GM12878 (cell line): Measurements from ENCODE around the gene PLIN3. TPM values are rescaled to one million over a fixed set of nuclear protein-coding genes. Genes with fewer than 3 reads are reported as not detected.
A peak's percentile ranks its signal among the peaks of the same experiment; 100 is the strongest.

ENCODE experiments used
- ATF2 ChIP-seq: IDR thresholded peaks from 2 replicates; pipeline ENCODE4 v1.6.1; 2012; ENCODE audit warnings: low read length, inconsistent platforms
- BMI1 ChIP-seq: fragments of 450-650 bp; IDR thresholded peaks from 2 replicates; pipeline ENCODE4 v1.6.1; 2016; ENCODE audit warnings: mild to moderate bottlenecking, moderate library complexity, borderline replicate concordance
- CEBPB ChIP-seq, 2 experiments: fragments of 150-350 bp in 1 of 2; IDR thresholded peaks; 2 replicates each; pipeline ENCODE4 v1.6.1; 2012 to 2014; ENCODE audit warnings: low read depth in 2 of 2, low read length in 2 of 2, borderline replicate concordance in 1 of 2, inconsistent platforms in 1 of 2
- CHD4 ChIP-seq: fragments of 200-600 bp; sonication (generic); IDR thresholded peaks from 2 replicates; pipeline ENCODE4 v1.6.1; 2016; ENCODE audit warnings: mild to moderate bottlenecking
- CREM ChIP-seq: IDR thresholded peaks from 2 replicates; pipeline ENCODE4 v1.6.1; 2014; ENCODE audit warnings: antibody characterized with exemption, low read depth
- FOXM1 ChIP-seq: IDR thresholded peaks from 2 replicates; pipeline ENCODE4 v1.6.1; 2012; ENCODE audit warnings: low read depth, mild to moderate bottlenecking, inconsistent platforms, low read length, moderate library complexity
- IKZF1 ChIP-seq: fragments of 450-650 bp; conservative IDR thresholded peaks from 2 replicates; pipeline ENCODE4 v1.6.1; 2017; ENCODE audit warnings: antibody characterized with exemption, mild to moderate bottlenecking
- KDM1A ChIP-seq: fragments of 200-600 bp; sonication (generic); IDR thresholded peaks from 2 replicates; pipeline ENCODE4 v1.6.1; 2016; ENCODE audit warnings: borderline replicate concordance
- LARP7 ChIP-seq: fragments of 450-650 bp; IDR thresholded peaks from 2 replicates; pipeline ENCODE4 v1.6.1; 2017; ENCODE audit warnings: mild to moderate bottlenecking
- MTA2 ChIP-seq: fragments of 450-650 bp; IDR thresholded peaks from 2 replicates; pipeline ENCODE4 v1.6.1; 2016; ENCODE audit warnings: low read depth, mild to moderate bottlenecking, moderate library complexity
- MTA3 ChIP-seq: IDR thresholded peaks from 2 replicates; pipeline ENCODE4 v1.6.1; 2012; ENCODE audit warnings: low read length, inconsistent platforms, borderline replicate concordance
- MYB ChIP-seq: fragments of 150-350 bp; IDR thresholded peaks from 2 replicates; pipeline ENCODE4 v1.6.1; 2014; ENCODE audit warnings: mild to moderate bottlenecking, low read depth, low read length, borderline replicate concordance
- MYC ChIP-seq: IDR thresholded peaks from 2 replicates; pipeline ENCODE4 v1.6.1; 2011; ENCODE audit warnings: mild to moderate bottlenecking, low read length, moderate library complexity, inconsistent platforms; ENCODE audit not compliant: insufficient read depth, insufficient replicate concordance, insufficient read length, severe bottlenecking
- RAD51 ChIP-seq: fragments of 450-650 bp; IDR thresholded peaks from 2 replicates; pipeline ENCODE4 v1.6.1; 2016; ENCODE audit warnings: moderate library complexity, mild to moderate bottlenecking, inconsistent platforms
- SMC3 ChIP-seq: IDR thresholded peaks from 2 replicates; pipeline ENCODE4 v1.6.1; 2011; ENCODE audit warnings: low read length, improper control_type of control experiment, borderline replicate concordance
- STAT1 ChIP-seq: fragments of 450-650 bp; conservative IDR thresholded peaks from 2 replicates; pipeline ENCODE4 v1.6.1; 2014; ENCODE audit warnings: antibody characterized with exemption, mild to moderate bottlenecking
- STAT3 ChIP-seq: IDR thresholded peaks from 2 replicates; pipeline ENCODE4 v1.6.1; 2011; ENCODE audit warnings: low read depth, low read length, improper control_type of control experiment
- SUZ12 ChIP-seq: fragments of 200-600 bp; sonication (generic); IDR thresholded peaks from one replicate; pipeline ENCODE4 v1.6.1; 2018; ENCODE audit warnings: antibody characterized with exemption, mild to moderate bottlenecking; ENCODE audit not compliant: unreplicated experiment
- USF2 ChIP-seq: IDR thresholded peaks from 2 replicates; pipeline ENCODE4 v1.6.1; 2011; ENCODE audit warnings: low read depth, low read length, improper control_type of control experiment, borderline replicate concordance
- ZNF622 ChIP-seq: fragments of 450-650 bp; IDR thresholded peaks from 2 replicates; pipeline ENCODE4 v1.6.1; 2017; ENCODE audit warnings: mild to moderate bottlenecking, inconsistent platforms
- polyA plus RNA-seq, 11 experiments: library from polyadenylated mRNA; depleted of rRNA in 4 of 11; unstranded in 6 of 11; stranded (reverse) in 5 of 11; fragments of >200 nt; fragmentation: Nextera tagmentation in 4 of 11; fragmentation: Illumina TruSeq in 1 of 11; extraction: Ambion mirVana in 4 of 11; extraction: Trizol in 1 of 11; gene quantifications; 1 replicate in 1 of 11; 2 replicates in 10 of 11; pipeline versions ENCODE4 v1.2.1 to v1.2.3, GENCODE V29; 2011 to 2016; ENCODE audit warnings: inconsistent platforms in 2 of 11, missing spikeins in 2 of 11, low read depth in 1 of 11
- total RNA-seq, 4 experiments: library from RNA; depleted of rRNA in 3 of 4; stranded (reverse); fragments of >200 nt in 3 of 4; fragmentation: Illumina TruSeq in 1 of 4; extraction: Trizol in 1 of 4; gene quantifications; 2 replicates each; pipeline versions ENCODE4 v1.2.1 to v1.2.3, GENCODE V29; 2013 to 2021
- TF ChIP-seq, protein P1 (sequence below): fragments of 450-650 bp; IDR thresholded peaks from 2 replicates; pipeline ENCODE4 v1.6.1; 2018; ENCODE audit warnings: borderline replicate concordance, mild to moderate bottlenecking; ENCODE audit not compliant: partially characterized antibody
- TF ChIP-seq, protein P2 (sequence below): IDR thresholded peaks from 2 replicates; pipeline ENCODE4 v1.6.1; 2012; ENCODE audit warnings: low read depth, low read length, improper control_type of control experiment
- TF ChIP-seq, protein P3 (sequence below): fragments of 450-650 bp; IDR thresholded peaks from 2 replicates; pipeline ENCODE4 v1.6.1; 2017; ENCODE audit warnings: mild to moderate bottlenecking, low read depth, inconsistent platforms; ENCODE audit not compliant: poor library complexity, severe bottlenecking

The PLIN3 gene
- total and polyA plus RNA-seq, 10 of the 15 experiments (the other 5 are each of a cell fraction or from before 2014, with no cell fraction given): 7.7 to 71.4 (median 66.8) TPM

- TF ChIP-seq USF2 (no peak), LARP7 (peak; percentile 73), BMI1 (no peak), MYB (no peak), MYC (no peak), SMC3 (peak; percentile 90), IKZF1 (peak; percentile 56), ATF2 (no peak), MTA3 (no peak), SUZ12 (no peak), STAT1 (no peak), MTA2 (peak; percentile 49; the same call in 1 of the 2 replicates), KDM1A (no peak), CREM (peak; percentile 19; the same call in 1 of the 2 replicates), CHD4 (no peak), ZNF622 (no peak), CEBPB (IDR thresholded peaks at IDR 0.05; ENCODE audit: borderline replicate concordance in 1 of 2, low read depth in 2 of 2, low read length in 2 of 2) (no peak), STAT3 (no peak), FOXM1 (no peak), RAD51 (no peak)
- TF ChIP-seq, protein P1, sequence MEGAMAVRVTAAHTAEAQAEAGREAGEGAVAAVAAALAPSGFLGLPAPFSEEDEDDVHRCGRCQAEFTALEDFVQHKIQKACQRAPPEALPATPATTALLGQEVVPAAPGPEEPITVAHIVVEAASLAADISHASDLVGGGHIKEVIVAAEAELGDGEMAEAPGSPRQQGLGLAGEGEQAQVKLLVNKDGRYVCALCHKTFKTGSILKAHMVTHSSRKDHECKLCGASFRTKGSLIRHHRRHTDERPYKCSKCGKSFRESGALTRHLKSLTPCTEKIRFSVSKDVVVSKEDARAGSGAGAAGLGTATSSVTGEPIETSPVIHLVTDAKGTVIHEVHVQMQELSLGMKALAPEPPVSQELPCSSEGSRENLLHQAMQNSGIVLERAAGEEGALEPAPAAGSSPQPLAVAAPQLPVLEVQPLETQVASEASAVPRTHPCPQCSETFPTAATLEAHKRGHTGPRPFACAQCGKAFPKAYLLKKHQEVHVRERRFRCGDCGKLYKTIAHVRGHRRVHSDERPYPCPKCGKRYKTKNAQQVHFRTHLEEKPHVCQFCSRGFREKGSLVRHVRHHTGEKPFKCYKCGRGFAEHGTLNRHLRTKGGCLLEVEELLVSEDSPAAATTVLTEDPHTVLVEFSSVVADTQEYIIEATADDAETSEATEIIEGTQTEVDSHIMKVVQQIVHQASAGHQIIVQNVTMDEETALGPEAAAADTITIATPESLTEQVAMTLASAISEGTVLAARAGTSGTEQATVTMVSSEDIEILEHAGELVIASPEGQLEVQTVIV: no peak
- TF ChIP-seq, protein P2, sequence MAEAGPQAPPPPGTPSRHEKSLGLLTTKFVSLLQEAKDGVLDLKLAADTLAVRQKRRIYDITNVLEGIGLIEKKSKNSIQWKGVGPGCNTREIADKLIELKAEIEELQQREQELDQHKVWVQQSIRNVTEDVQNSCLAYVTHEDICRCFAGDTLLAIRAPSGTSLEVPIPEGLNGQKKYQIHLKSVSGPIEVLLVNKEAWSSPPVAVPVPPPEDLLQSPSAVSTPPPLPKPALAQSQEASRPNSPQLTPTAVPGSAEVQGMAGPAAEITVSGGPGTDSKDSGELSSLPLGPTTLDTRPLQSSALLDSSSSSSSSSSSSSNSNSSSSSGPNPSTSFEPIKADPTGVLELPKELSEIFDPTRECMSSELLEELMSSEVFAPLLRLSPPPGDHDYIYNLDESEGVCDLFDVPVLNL: no peak
- TF ChIP-seq, protein P3, sequence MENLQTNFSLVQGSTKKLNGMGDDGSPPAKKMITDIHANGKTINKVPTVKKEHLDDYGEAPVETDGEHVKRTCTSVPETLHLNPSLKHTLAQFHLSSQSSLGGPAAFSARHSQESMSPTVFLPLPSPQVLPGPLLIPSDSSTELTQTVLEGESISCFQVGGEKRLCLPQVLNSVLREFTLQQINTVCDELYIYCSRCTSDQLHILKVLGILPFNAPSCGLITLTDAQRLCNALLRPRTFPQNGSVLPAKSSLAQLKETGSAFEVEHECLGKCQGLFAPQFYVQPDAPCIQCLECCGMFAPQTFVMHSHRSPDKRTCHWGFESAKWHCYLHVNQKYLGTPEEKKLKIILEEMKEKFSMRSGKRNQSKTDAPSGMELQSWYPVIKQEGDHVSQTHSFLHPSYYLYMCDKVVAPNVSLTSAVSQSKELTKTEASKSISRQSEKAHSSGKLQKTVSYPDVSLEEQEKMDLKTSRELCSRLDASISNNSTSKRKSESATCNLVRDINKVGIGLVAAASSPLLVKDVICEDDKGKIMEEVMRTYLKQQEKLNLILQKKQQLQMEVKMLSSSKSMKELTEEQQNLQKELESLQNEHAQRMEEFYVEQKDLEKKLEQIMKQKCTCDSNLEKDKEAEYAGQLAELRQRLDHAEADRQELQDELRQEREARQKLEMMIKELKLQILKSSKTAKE: no peak
These were observed 15.7 kb downstream of the PLIN3 start (continued) for GRCh38 chr19:4851551-4852290.
